HepG2 (cell line): ENCODE results near the gene ACBD5. TPM values are rescaled to one million over a fixed set of nuclear protein-coding genes. Genes with fewer than 3 reads are reported as not detected.

ENCODE experiments used
- KLF12 ChIP-seq: sonication (generic); formaldehyde crosslinking; IDR thresholded peaks from 2 replicates; pipeline ENCODE4 v1.4.0; 2020; ENCODE audit warnings: missing genetic modification reagents, borderline replicate concordance
- MAFF ChIP-seq: IDR thresholded peaks from 2 replicates; pipeline ENCODE4 v1.6.1; 2011; ENCODE audit warnings: low read depth, low read length, improper control_type of control experiment
- NCOR1 ChIP-seq: fragments of 200-600 bp; sonication (generic); IDR thresholded peaks from 2 replicates; pipeline ENCODE4 v1.7.0; 2017; ENCODE audit warnings: antibody characterized with exemption, low read length, borderline replicate concordance
- NFKB2 ChIP-seq: sonication (generic); formaldehyde crosslinking; IDR thresholded peaks from 2 replicates; pipeline ENCODE4 v1.4.0; 2020; ENCODE audit warnings: missing genetic modification reagents, borderline replicate concordance
- PCBP2 ChIP-seq: fragments of 200-400 bp; formaldehyde crosslinking; optimal IDR thresholded peaks from 2 replicates; pipeline ENCODE3; 2018; ENCODE audit warnings: low read length, low read depth; ENCODE audit not compliant: poor library complexity, severe bottlenecking
- PHF21A ChIP-seq: sonication (generic); formaldehyde crosslinking; IDR thresholded peaks from 2 replicates; pipeline ENCODE4 v1.5.0; 2020; ENCODE audit warnings: mild to moderate bottlenecking, missing genetic modification reagents
- SMAD9 ChIP-seq: sonication (generic); formaldehyde crosslinking; IDR thresholded peaks from 2 replicates; pipeline ENCODE4 v1.5.1; 2020; ENCODE audit warnings: mild to moderate bottlenecking, missing genetic modification reagents
- TRIM24 ChIP-seq: sonication (generic); formaldehyde crosslinking; IDR thresholded peaks from 2 replicates; pipeline ENCODE4 v1.8.0; 2022; ENCODE audit warnings: mild to moderate bottlenecking, missing genetic modification reagents
- U2AF2 ChIP-seq: fragments of 200-400 bp; formaldehyde crosslinking; IDR thresholded peaks from 2 replicates; pipeline ENCODE4 v1.6.1; 2017; ENCODE audit warnings: low read depth, mild to moderate bottlenecking, low read length
- ZC3H4 ChIP-seq: sonication (generic); formaldehyde crosslinking; IDR thresholded peaks from 2 replicates; pipeline ENCODE4 v1.4.0; 2020; ENCODE audit warnings: missing genetic modification reagents, borderline replicate concordance
- ZNF17 ChIP-seq: sonication (generic); formaldehyde crosslinking; IDR thresholded peaks from 2 replicates; pipeline ENCODE4 v1.5.0; 2020; ENCODE audit warnings: mild to moderate bottlenecking, missing genetic modification reagents
- ZNF329 ChIP-seq: sonication (generic); formaldehyde crosslinking; IDR thresholded peaks from 2 replicates; pipeline ENCODE4 v1.9.0; 2021; ENCODE audit warnings: low read depth, mild to moderate bottlenecking, missing genetic modification reagents
- ZNF530 ChIP-seq: sonication (generic); formaldehyde crosslinking; IDR thresholded peaks from 2 replicates; pipeline ENCODE4 v1.5.0; 2020; ENCODE audit warnings: low read depth, mild to moderate bottlenecking, missing genetic modification reagents
- ZNF558 ChIP-seq: sonication (generic); formaldehyde crosslinking; IDR thresholded peaks from 2 replicates; pipeline ENCODE4 v1.9.0; 2022; ENCODE audit warnings: mild to moderate bottlenecking, missing genetic modification reagents, borderline replicate concordance
- ZNF746 ChIP-seq: sonication (generic); formaldehyde crosslinking; IDR thresholded peaks from 2 replicates; pipeline ENCODE4 v1.8.0; 2022; ENCODE audit warnings: mild to moderate bottlenecking, missing genetic modification reagents
- polyA plus RNA-seq, 8 experiments: library from polyadenylated mRNA; depleted of rRNA in 3 of 8; stranded (reverse) in 7 of 8; unstranded in 1 of 8; fragments of >200 nt; fragmentation: Illumina TruSeq in 4 of 8; extraction: Trizol in 4 of 8; gene quantifications; 2 replicates each; pipeline versions ENCODE4 v1.2.1 to v1.2.3, GENCODE V29; 2011 to 2016; ENCODE audit warnings: low read depth in 4 of 8, missing spikeins in 1 of 8, mixed read lengths in 1 of 8; ENCODE audit not compliant: insufficient read depth in 1 of 8
- total RNA-seq, 5 experiments: library from RNA; depleted of rRNA; stranded (reverse); fragments of >200 nt; fragmentation: Illumina TruSeq; extraction: Trizol; gene quantifications; 2 replicates each; pipeline ENCODE4 v1.2.3, GENCODE V29; 2016; ENCODE audit warnings: low read depth in 1 of 5
- TF ChIP-seq, protein P1 (sequence below): sonication (generic); formaldehyde crosslinking; IDR thresholded peaks from 2 replicates; pipeline ENCODE4 v1.8.0; 2022; ENCODE audit warnings: low read depth, missing genetic modification reagents
- TF ChIP-seq, protein P2 (sequence below): sonication (generic); formaldehyde crosslinking; IDR thresholded peaks from 2 replicates; pipeline ENCODE4 v1.4.0; 2020; ENCODE audit warnings: missing genetic modification reagents
- TF ChIP-seq, protein P3 (sequence below): IDR thresholded peaks from 2 replicates; pipeline ENCODE4 v1.6.1; 2016; ENCODE audit warnings: missing genetic modification reagents, missing compliant biosample characterization
- TF ChIP-seq, protein P4 (sequence below): sonication (generic); formaldehyde crosslinking; IDR thresholded peaks from 2 replicates; pipeline ENCODE4 v1.5.0; 2020; ENCODE audit warnings: mild to moderate bottlenecking, missing genetic modification reagents

The ACBD5 gene
- total and polyA plus RNA-seq, 2 of the 13 experiments (the other 11 are each of a cell fraction or from before 2014, with no cell fraction given), result 10.3 to 14.8 TPM

DNA sequence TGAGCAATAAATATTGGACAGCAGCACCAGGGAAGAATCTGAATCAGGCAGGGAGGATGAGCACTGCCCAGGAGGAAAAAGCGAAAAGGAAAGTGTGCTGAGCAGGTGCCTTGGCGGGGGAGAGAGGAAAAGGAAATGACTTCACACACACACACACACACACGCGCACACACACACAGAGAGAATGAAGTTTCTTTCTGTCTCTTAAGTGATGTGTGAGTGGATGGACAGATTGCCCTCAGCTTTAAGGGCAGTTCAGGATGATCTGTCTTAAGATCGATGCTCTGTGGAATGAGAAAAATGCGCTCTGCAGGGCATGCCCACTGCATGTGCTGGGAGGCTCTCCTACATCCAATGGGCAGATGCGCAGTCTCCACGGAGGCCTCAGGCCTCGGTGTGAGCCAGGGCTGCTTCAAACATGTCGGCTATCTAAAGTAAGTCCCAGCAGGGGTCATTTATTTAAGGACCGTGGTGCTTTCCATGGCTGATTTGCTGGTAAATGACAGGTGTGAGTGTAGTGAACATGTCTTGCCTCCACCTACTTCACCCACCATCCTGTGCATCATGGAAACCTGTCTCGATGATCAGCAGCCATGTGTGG, 2.5 kb upstream of the ACBD5 start (continued):
- TF ChIP-seq, protein P1, sequence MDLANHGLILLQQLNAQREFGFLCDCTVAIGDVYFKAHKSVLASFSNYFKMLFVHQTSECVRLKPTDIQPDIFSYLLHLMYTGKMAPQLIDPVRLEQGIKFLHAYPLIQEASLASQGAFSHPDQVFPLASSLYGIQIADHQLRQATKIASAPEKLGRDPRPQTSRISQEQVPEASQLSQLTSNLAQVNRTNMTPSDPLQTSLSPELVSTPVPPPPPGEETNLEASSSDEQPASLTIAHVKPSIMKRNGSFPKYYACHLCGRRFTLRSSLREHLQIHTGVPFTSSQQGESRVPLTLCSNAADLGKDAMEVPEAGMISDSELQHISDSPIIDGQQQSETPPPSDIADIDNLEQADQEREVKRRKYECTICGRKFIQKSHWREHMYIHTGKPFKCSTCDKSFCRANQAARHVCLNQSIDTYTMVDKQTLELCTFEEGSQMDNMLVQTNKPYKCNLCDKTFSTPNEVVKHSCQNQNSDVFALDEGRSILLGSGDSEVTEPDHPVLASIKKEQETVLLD (CRISPR knock-in tag), result no peak; the same call in 1 of the 2 replicates
- TF ChIP-seq, protein P2, sequence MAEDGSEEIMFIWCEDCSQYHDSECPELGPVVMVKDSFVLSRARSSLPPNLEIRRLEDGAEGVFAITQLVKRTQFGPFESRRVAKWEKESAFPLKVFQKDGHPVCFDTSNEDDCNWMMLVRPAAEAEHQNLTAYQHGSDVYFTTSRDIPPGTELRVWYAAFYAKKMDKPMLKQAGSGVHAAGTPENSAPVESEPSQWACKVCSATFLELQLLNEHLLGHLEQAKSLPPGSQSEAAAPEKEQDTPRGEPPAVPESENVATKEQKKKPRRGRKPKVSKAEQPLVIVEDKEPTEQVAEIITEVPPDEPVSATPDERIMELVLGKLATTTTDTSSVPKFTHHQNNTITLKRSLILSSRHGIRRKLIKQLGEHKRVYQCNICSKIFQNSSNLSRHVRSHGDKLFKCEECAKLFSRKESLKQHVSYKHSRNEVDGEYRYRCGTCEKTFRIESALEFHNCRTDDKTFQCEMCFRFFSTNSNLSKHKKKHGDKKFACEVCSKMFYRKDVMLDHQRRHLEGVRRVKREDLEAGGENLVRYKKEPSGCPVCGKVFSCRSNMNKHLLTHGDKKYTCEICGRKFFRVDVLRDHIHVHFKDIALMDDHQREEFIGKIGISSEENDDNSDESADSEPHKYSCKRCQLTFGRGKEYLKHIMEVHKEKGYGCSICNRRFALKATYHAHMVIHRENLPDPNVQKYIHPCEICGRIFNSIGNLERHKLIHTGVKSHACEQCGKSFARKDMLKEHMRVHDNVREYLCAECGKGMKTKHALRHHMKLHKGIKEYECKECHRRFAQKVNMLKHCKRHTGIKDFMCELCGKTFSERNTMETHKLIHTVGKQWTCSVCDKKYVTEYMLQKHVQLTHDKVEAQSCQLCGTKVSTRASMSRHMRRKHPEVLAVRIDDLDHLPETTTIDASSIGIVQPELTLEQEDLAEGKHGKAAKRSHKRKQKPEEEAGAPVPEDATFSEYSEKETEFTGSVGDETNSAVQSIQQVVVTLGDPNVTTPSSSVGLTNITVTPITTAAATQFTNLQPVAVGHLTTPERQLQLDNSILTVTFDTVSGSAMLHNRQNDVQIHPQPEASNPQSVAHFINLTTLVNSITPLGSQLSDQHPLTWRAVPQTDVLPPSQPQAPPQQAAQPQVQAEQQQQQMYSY (CRISPR knock-in tag), result no peak
- peak; percentile 71; the same call in 1 of the 2 replicates for TF ChIP-seq ZC3H4 (CRISPR knock-in tag)
- TF ChIP-seq TRIM24 (CRISPR knock-in tag), result no peak
- no peak for TF ChIP-seq ZNF558
- no peak for TF ChIP-seq ZNF329
- TF ChIP-seq U2AF2, result no peak
- TF ChIP-seq SMAD9 (CRISPR knock-in tag), result no peak
- TF ChIP-seq PHF21A (CRISPR knock-in tag), result no peak
- peak; percentile 52; the same call in 1 of the 2 replicates for TF ChIP-seq NFKB2 (CRISPR knock-in tag)
- TF ChIP-seq NCOR1, result no peak
- TF ChIP-seq KLF12 (CRISPR knock-in tag), result no peak
- no peak for TF ChIP-seq ZNF746 (CRISPR knock-in tag)
- TF ChIP-seq, protein P3, sequence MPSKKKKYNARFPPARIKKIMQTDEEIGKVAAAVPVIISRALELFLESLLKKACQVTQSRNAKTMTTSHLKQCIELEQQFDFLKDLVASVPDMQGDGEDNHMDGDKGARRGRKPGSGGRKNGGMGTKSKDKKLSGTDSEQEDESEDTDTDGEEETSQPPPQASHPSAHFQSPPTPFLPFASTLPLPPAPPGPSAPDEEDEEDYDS (CRISPR knock-in tag), result no peak
- no peak for TF ChIP-seq ZNF17 (CRISPR knock-in tag)
- no peak for TF ChIP-seq ZNF530
- TF ChIP-seq MAFF, result no peak
- no peak for TF ChIP-seq PCBP2
- TF ChIP-seq, protein P4, sequence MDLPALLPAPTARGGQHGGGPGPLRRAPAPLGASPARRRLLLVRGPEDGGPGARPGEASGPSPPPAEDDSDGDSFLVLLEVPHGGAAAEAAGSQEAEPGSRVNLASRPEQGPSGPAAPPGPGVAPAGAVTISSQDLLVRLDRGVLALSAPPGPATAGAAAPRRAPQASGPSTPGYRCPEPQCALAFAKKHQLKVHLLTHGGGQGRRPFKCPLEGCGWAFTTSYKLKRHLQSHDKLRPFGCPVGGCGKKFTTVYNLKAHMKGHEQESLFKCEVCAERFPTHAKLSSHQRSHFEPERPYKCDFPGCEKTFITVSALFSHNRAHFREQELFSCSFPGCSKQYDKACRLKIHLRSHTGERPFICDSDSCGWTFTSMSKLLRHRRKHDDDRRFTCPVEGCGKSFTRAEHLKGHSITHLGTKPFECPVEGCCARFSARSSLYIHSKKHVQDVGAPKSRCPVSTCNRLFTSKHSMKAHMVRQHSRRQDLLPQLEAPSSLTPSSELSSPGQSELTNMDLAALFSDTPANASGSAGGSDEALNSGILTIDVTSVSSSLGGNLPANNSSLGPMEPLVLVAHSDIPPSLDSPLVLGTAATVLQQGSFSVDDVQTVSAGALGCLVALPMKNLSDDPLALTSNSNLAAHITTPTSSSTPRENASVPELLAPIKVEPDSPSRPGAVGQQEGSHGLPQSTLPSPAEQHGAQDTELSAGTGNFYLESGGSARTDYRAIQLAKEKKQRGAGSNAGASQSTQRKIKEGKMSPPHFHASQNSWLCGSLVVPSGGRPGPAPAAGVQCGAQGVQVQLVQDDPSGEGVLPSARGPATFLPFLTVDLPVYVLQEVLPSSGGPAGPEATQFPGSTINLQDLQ (CRISPR knock-in tag), result no peak
